H1 (cell line): ENCODE measurements around the gene KRT14. TPM values are rescaled to one million over a fixed set of nuclear protein-coding genes. Genes with fewer than 3 reads are reported as not detected.
A peak's percentile ranks its signal among the peaks of the same experiment; 100 is the strongest.

Source experiments
- CTCF ChIA-PET: fragments of 300-600 bp; sonication (Branson Sonifier 250); formaldehyde crosslinking; loops from one replicate; lab custom pipeline; 2021; ENCODE audit not compliant: partially characterized antibody; lab: Charles Lee
- POLR2A ChIA-PET: fragments of 300-600 bp; sonication (Branson Sonifier 250); formaldehyde crosslinking; loops from one replicate; lab custom pipeline; 2021; ENCODE audit warnings: inconsistent platforms; ENCODE audit not compliant: partially characterized antibody; lab: Charles Lee
- DNase-seq, 2 experiments: peaks; one replicate each; pipeline versions ENCODE4 v3.0.0 to v3.0.0-alpha.2; 2010 to 2022; ENCODE audit warnings: low spot score in 2 of 2, low read depth in 1 of 2, mixed read lengths in 1 of 2
- FAIRE-seq: peaks from 2 replicates; lab custom pipeline; 2011; peaks lifted over from hg19 to GRCh38; lab: Jason Lieb, UNC
- H2AFZ ChIP-seq: 2 replicates; pipeline ENCODE4 v1.8.1; 2012; ENCODE audit warnings: low read length, inconsistent platforms
- H2AK5ac ChIP-seq: 2 replicates; pipeline ENCODE4 v1.6.1; 2013; ENCODE audit warnings: low read depth, low read length
- H2BK120ac ChIP-seq: replicated peaks from 2 replicates; pipeline ENCODE3; 2013; ENCODE audit warnings: low read depth, low read length, inconsistent platforms
- H2BK12ac ChIP-seq: 2 replicates; pipeline ENCODE4 v1.6.1; 2013; ENCODE audit warnings: low read depth, low read length
- H2BK15ac ChIP-seq: 2 replicates; pipeline ENCODE4 v1.6.1; 2013; ENCODE audit warnings: low read length
- H2BK20ac ChIP-seq: 2 replicates; pipeline ENCODE4 v1.6.1; 2013; ENCODE audit warnings: low read length
- H2BK5ac ChIP-seq: 2 replicates; pipeline ENCODE4 v1.6.1; 2013; ENCODE audit warnings: low read depth, low read length
- H3K14ac ChIP-seq: 2 replicates; pipeline ENCODE4 v1.6.1; 2013; ENCODE audit warnings: inconsistent platforms; ENCODE audit not compliant: insufficient read length
- H3K18ac ChIP-seq: 2 replicates; pipeline ENCODE4 v1.6.1; 2013; ENCODE audit warnings: low read length; ENCODE audit errors: extremely low read depth
- H3K23ac ChIP-seq: 2 replicates; pipeline ENCODE4 v1.6.1; 2013; ENCODE audit warnings: inconsistent platforms; ENCODE audit not compliant: insufficient read length
- H3K23me2 ChIP-seq: 2 replicates; pipeline ENCODE4 v1.6.1; 2013; ENCODE audit warnings: low read depth, low read length
- H3K27ac ChIP-seq: 2 replicates; pipeline ENCODE4 v1.6.1; 2011; ENCODE audit warnings: low read depth, low read length, inconsistent platforms
- H3K27me3 ChIP-seq, 4 experiments: replicated peaks in 1 of 4; 1 replicate in 1 of 4; 2 replicates in 3 of 4; pipeline versions ENCODE4 v1.6.1 to v1.8.1; 2011 to 2013; ENCODE audit warnings: low read length in 3 of 4, mild to moderate bottlenecking in 3 of 4, inconsistent platforms in 2 of 4, mixed read lengths in 2 of 4, moderate library complexity in 1 of 4; ENCODE audit not compliant: control insufficient read depth in 3 of 4, insufficient read depth in 3 of 4; ENCODE audit errors: extremely low read depth in 1 of 4
- H3K36me3 ChIP-seq, 4 experiments: 2 replicates each; pipeline versions ENCODE4 v1.6.1 to v1.8.1; 2011 to 2013; ENCODE audit warnings: mild to moderate bottlenecking in 4 of 4, low read length in 3 of 4, moderate library complexity in 2 of 4, control low read depth in 1 of 4, inconsistent platforms in 1 of 4; ENCODE audit not compliant: insufficient read depth in 4 of 4, control insufficient read depth in 2 of 4
- H3K4ac ChIP-seq: replicated peaks from 2 replicates; pipeline ENCODE3; 2013; ENCODE audit warnings: low read length, low read depth, mixed read lengths, inconsistent platforms; ENCODE audit not compliant: insufficient read length
- H3K4me1 ChIP-seq, 4 experiments: replicated peaks in 1 of 4; 1 replicate in 1 of 4; 2 replicates in 3 of 4; pipeline versions ENCODE4 v1.6.1 to v1.8.1; 2011 to 2013; ENCODE audit warnings: low read length in 3 of 4, inconsistent platforms in 2 of 4, mixed read lengths in 1 of 4; ENCODE audit not compliant: insufficient read depth in 4 of 4, control insufficient read depth in 3 of 4
- H3K4me2 ChIP-seq, 2 experiments: 2 replicates each; pipeline versions ENCODE4 v1.6.1 to v1.8.1; 2011 to 2013; ENCODE audit warnings: low read depth in 2 of 2, low read length in 2 of 2, control low read depth in 1 of 2, inconsistent platforms in 1 of 2, mild to moderate bottlenecking in 1 of 2; ENCODE audit not compliant: insufficient read depth in 1 of 2
- H3K4me3 ChIP-seq, 4 experiments: fragments of 200-600, 300-600 bp in 1 of 4; sonication (generic), shearing (Covaris generic), sonication (Bioruptor Twin) in 1 of 4; 2 replicates each; pipeline versions ENCODE4 v1.5.1 to v1.8.1; 2011 to 2016; ENCODE audit warnings: low read length in 4 of 4, low read depth in 3 of 4, control low read depth in 2 of 4, inconsistent platforms in 2 of 4, mild to moderate bottlenecking in 2 of 4, mixed read lengths in 1 of 4, moderate library complexity in 1 of 4; ENCODE audit not compliant: insufficient read depth in 2 of 4; ENCODE audit errors: extremely low read depth in 1 of 4
- H3K56ac ChIP-seq: replicated peaks from 2 replicates; pipeline ENCODE3; 2013; ENCODE audit warnings: low read depth, mild to moderate bottlenecking, mixed read lengths, low read length, inconsistent platforms; ENCODE audit not compliant: insufficient read length
- H3K79me1 ChIP-seq: 2 replicates; pipeline ENCODE4 v1.6.1; 2013; ENCODE audit warnings: low read depth, low read length, control low read depth
- H3K79me2 ChIP-seq, 2 experiments: 2 replicates each; pipeline versions ENCODE4 v1.6.1 to v1.8.1; 2012 to 2013; ENCODE audit warnings: low read length in 2 of 2, mild to moderate bottlenecking in 2 of 2, inconsistent platforms in 1 of 2; ENCODE audit not compliant: insufficient read depth in 2 of 2, control insufficient read depth in 1 of 2
- H3K9ac ChIP-seq, 4 experiments: replicated peaks in 1 of 4; 1 replicate in 1 of 4; 2 replicates in 3 of 4; pipeline versions ENCODE4 v1.6.1 to v1.8.1; 2011 to 2013; ENCODE audit warnings: low read depth in 3 of 4, low read length in 3 of 4, control low read depth in 2 of 4, mild to moderate bottlenecking in 2 of 4, moderate library complexity in 2 of 4, inconsistent platforms in 1 of 4; ENCODE audit errors: extremely low read depth in 1 of 4
- H3K9me3 ChIP-seq, 2 experiments: 2 replicates each; pipeline versions ENCODE4 v1.6.1 to v1.8.1; 2012 to 2013; ENCODE audit warnings: mild to moderate bottlenecking in 2 of 2, moderate library complexity in 2 of 2, control low read depth in 1 of 2, inconsistent platforms in 1 of 2, low read depth in 1 of 2, low read length in 1 of 2, mixed read lengths in 1 of 2; ENCODE audit not compliant: insufficient read depth in 2 of 2
- H4K20me1 ChIP-seq, 2 experiments: replicated peaks in 1 of 2; 2 replicates each; pipeline versions ENCODE3 to v1.8.1; 2011 to 2013; ENCODE audit warnings: inconsistent platforms in 2 of 2, low read length in 2 of 2, mild to moderate bottlenecking in 1 of 2; ENCODE audit not compliant: insufficient read depth in 2 of 2, control insufficient read depth in 1 of 2
- H4K5ac ChIP-seq: 2 replicates; pipeline ENCODE4 v1.6.1; 2013; ENCODE audit warnings: low read length, low read depth, mixed read lengths, inconsistent platforms; ENCODE audit not compliant: insufficient read length
- H4K8ac ChIP-seq: 2 replicates; pipeline ENCODE4 v1.8.0; 2013; ENCODE audit warnings: mild to moderate bottlenecking, moderate library complexity, low read length, inconsistent platforms; ENCODE audit not compliant: insufficient read depth; ENCODE audit errors: extremely low read depth
- H4K91ac ChIP-seq: replicated peaks from 2 replicates; pipeline ENCODE3; 2013; ENCODE audit warnings: low read length, mixed read lengths, inconsistent platforms; ENCODE audit not compliant: insufficient read length
- BCL11A ChIP-seq, 2 experiments: IDR thresholded peaks; one replicate each; pipeline ENCODE4 v1.6.1; 2011; ENCODE audit warnings: low read depth in 2 of 2, low read length in 2 of 2, mild to moderate bottlenecking in 2 of 2
- CBX8 ChIP-seq: fragments of 300-800, 300-1000 bp; sonication (generic); IDR thresholded peaks from 2 replicates; pipeline ENCODE4 v1.7.1; 2016; ENCODE audit warnings: low read depth, low read length, borderline replicate concordance
- CHD1 ChIP-seq: IDR thresholded peaks from 2 replicates; pipeline ENCODE4 v1.6.1; 2012; ENCODE audit warnings: low read depth, low read length, improper control_type of control experiment
- GTF2F1 ChIP-seq: IDR thresholded peaks from 2 replicates; pipeline ENCODE4 v1.6.1; 2012; ENCODE audit warnings: low read depth, low read length, improper control_type of control experiment, borderline replicate concordance
- RAD21 ChIP-seq, 2 experiments: IDR thresholded peaks in 1 of 2; conservative IDR thresholded peaks in 1 of 2; 2 replicates each; pipeline ENCODE4 v1.6.1; 2011; ENCODE audit warnings: low read depth in 2 of 2, low read length in 2 of 2, improper control_type of control experiment in 1 of 2, inconsistent platforms in 1 of 2, mild to moderate bottlenecking in 1 of 2, moderate library complexity in 1 of 2
- RNF2 ChIP-seq: fragments of 200-900, 300-1000 bp; sonication (generic); IDR thresholded peaks from 2 replicates; pipeline ENCODE4 v1.7.1; 2016; ENCODE audit warnings: borderline replicate concordance, low read depth, mild to moderate bottlenecking, antibody characterized with exemption, low read length; ENCODE audit not compliant: poor library complexity, severe bottlenecking; ENCODE audit errors: missing control alignments
- RXRA ChIP-seq: IDR thresholded peaks from 2 replicates; pipeline ENCODE4 v1.6.1; 2011; ENCODE audit warnings: low read depth, mild to moderate bottlenecking, low read length, moderate library complexity; ENCODE audit not compliant: insufficient read depth
- YY1 ChIP-seq: IDR thresholded peaks from 2 replicates; pipeline ENCODE4 v1.6.1; 2011; ENCODE audit warnings: low read depth, mild to moderate bottlenecking, low read length
- WGBS, 2 experiments: shearing (Covaris generic) in 1 of 2; methylation state at CpG; one replicate each; pipeline versions ENCODE4 v1.1.6 to v1.1.7; 2013 to 2015; ENCODE audit warnings: low lambda C conversion rate in 2 of 2, mixed read lengths in 2 of 2, inconsistent platforms in 1 of 2, low coverage in 1 of 2, missing lambda C conversion rate in 1 of 2; ENCODE audit not compliant: insufficient replicate concordance in 2 of 2, insufficient coverage in 1 of 2, insufficient read length in 1 of 2; ENCODE audit errors: extremely low coverage in 1 of 2, missing lambda C conversion rate in 1 of 2; 5-methylcytosine and 5-hydroxymethylcytosine counted together
- polyA plus RNA-seq, 7 experiments: library from polyadenylated mRNA; depleted of rRNA in 3 of 7; stranded (reverse) in 5 of 7; unstranded in 2 of 7; fragments of >200 nt in 5 of 7; fragments of 200-250 nt in 2 of 7; gene quantifications; 1 replicate in 5 of 7; 2 replicates in 1 of 7; 4 replicates in 1 of 7; pipeline versions ENCODE4 v1.2.1 to v1.2.3, GENCODE V29; 2011 to 2013; ENCODE audit warnings: missing spikeins in 2 of 7, mixed read lengths in 2 of 7
- total RNA-seq: library from RNA; stranded (reverse); fragmentation: NEBNext Ultra II Directional; extraction: Animal tissue kit (Norgen Biotek cat#: 25700); gene quantifications from 2 replicates; pipeline ENCODE4 v1.2.1, GENCODE V29; 2021
- TF ChIP-seq, protein P1 (sequence below): IDR thresholded peaks from 2 replicates; pipeline ENCODE4 v1.6.1; 2012; ENCODE audit warnings: low read length, inconsistent platforms

Gene KRT14
- total and polyA plus RNA-seq, 2 of the 8 experiments (the other 6 are each of a cell fraction or from before 2014, with no cell fraction given): 0.35 TPM; not detected in 1

GRCh38 chr17:41629826-41630670, 43.4 kb upstream of the KRT14 start:
- H3K79me2 ChIP-seq: no peaks in the 10 kb centered on the region
- H3K23ac ChIP-seq: no peak overlapping the region
- H3K36me3 ChIP-seq: no peaks in the 10 kb centered on the region; a peak in 1 of 8 replicates
- H4K5ac ChIP-seq: no peak overlapping the region
- H2BK20ac ChIP-seq: no peak overlapping the region
- H2AFZ ChIP-seq: no peak overlapping the region
- H2BK120ac ChIP-seq: no peak overlapping the region
- H2BK15ac ChIP-seq: no peak overlapping the region
- H3K18ac ChIP-seq: no peak overlapping the region
- H3K4me3 ChIP-seq: no peak overlapping the region
- no peaks in the 10 kb centered on the region for H3K9me3 ChIP-seq
- H3K56ac ChIP-seq: no peak overlapping the region
- H2AK5ac ChIP-seq: no peak overlapping the region
- CTCF ChIA-PET: interaction anchor here (0.9 to 14.5 kb wide), 7 partner anchors 10 to 81 kb away, joined by 3 to 103 read pairs (median 4); no protein-coding TSS in a partner anchor
- H3K4me1 ChIP-seq: peaks cover 0 to 4% (median 0%) of the 10 kb centered on the region in 4 experiments; a peak in 1 of 7 replicates
- no peak overlapping the region for H3K4me2 ChIP-seq
- H4K8ac ChIP-seq: 0 out of 2 replicates have a peak overlapping the region, but pooled peaks have one; percentile 8
- H3K23me2 ChIP-seq: peaks cover 12% of the 10 kb centered on the region; the same call in 1 of the 2 replicates
- H3K4ac ChIP-seq: no peak overlapping the region
- no peak overlapping the region for H2BK12ac ChIP-seq
- H4K91ac ChIP-seq: no peak overlapping the region
- H3K9ac ChIP-seq: no peak overlapping the region
- H3K27ac ChIP-seq: no peak overlapping the region
- DNase-seq (no peak), FAIRE-seq (no peak)
- peaks cover 0 to 11% of the 10 kb centered on the region in 2 experiments for H4K20me1 ChIP-seq
- no peak overlapping the region for H3K14ac ChIP-seq
- H3K27me3 ChIP-seq: peaks cover 0 to under 1% (median 0%) of the 10 kb centered on the region in 4 experiments; a peak in 1 of 7 replicates
- H3K79me1 ChIP-seq: no peaks in the 10 kb centered on the region
- H2BK5ac ChIP-seq: no peak overlapping the region
- WGBS, 2 experiments: 84% methylated on average over 13 of the region's 13 CpGs; no CpG with 5 or more reads in 1 of the 2 experiments
- POLR2A ChIA-PET: interaction anchor here (0.9 kb wide), 1 partner anchor 61 kb away, joined by 3 read pairs; no protein-coding TSS in a partner anchor
- TF ChIP-seq RAD21 (IDR thresholded peaks at IDR 0.05 in 1 of 2, conservative IDR thresholded peaks at IDR 0.05 in 1 of 2; ENCODE audit: low read depth in 2 of 2, low read length in 2 of 2) (no peak), CBX8 (no peak), YY1 (no peak), GTF2F1 (no peak), RNF2 (no peak), RXRA (no peak), BCL11A (IDR thresholded peaks at IDR 0.05; ENCODE audit: low read depth in 2 of 2, low read length in 2 of 2) (no peak), CHD1 (no peak)
- TF ChIP-seq, protein P1, sequence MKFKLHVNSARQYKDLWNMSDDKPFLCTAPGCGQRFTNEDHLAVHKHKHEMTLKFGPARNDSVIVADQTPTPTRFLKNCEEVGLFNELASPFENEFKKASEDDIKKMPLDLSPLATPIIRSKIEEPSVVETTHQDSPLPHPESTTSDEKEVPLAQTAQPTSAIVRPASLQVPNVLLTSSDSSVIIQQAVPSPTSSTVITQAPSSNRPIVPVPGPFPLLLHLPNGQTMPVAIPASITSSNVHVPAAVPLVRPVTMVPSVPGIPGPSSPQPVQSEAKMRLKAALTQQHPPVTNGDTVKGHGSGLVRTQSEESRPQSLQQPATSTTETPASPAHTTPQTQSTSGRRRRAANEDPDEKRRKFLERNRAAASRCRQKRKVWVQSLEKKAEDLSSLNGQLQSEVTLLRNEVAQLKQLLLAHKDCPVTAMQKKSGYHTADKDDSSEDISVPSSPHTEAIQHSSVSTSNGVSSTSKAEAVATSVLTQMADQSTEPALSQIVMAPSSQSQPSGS: no peak
